OCI-M2 (cell line): ENCODE results near the gene NPSR1.
"Not testable (repeated sequence)": the region's sequence is repeated elsewhere in the genome, so short reads cannot be mapped to it uniquely, and the experiment has no call there.

ENCODE experiments used
- DNase-seq: peaks from one replicate; lab custom pipeline; 2025; ENCODE audit not compliant: unreplicated experiment; lab: John Stamatoyannopoulos, UW

The NPSR1 gene

DNA sequence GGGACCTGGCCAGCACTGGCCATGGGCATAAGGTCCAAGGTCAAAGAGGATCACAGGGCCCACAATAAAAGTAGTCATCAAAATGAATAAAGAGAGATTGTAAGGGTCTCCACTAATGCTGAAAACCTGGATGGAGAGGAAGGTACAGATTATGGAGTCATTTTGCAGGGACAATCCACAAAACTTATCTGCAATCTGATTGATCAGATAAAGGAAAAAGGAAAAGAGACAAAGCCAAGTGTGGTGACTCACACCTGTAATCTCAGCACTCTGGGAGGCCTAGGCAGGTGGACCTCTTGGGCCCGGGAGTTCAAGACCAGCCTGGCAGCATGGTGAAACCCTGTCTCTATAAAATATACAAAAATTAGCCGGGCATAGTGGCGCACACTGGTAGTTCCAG is 174.0 kb downstream of the NPSR1 start:
- no peak for DNase-seq

DNA sequence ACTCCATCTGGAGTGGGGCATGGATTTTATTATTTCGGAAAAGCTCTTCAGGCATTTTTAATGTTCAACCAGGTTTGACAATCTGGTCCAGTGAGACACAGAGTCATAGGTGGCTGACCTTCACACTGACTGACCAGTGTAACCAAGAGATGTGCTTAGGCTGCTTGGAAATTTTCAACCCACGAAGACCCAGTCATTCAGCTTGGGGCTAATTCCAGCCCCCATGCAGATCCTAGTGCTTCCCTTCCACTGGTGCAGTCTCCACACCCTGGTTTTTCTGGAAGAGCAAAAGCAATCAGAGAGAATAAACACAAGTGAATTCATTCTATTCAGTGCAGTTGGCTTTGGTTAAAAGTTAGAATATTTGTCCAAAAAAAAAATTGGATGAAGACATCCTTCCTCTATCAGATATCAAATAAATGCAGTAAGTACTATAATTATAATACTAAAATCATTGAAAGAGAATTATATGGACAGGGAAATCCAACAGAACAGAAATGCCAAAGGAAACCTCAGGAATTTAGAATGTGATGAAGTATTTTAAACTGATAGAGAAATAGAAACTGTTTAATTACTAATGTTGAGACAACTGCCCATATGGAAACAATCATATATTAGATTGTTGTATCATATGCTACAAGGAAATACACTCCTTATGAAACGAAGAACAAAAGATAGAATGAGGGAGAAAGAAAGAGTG is 178.0 kb downstream of the NPSR1 start:
- DNase-seq, result no peak

DNA sequence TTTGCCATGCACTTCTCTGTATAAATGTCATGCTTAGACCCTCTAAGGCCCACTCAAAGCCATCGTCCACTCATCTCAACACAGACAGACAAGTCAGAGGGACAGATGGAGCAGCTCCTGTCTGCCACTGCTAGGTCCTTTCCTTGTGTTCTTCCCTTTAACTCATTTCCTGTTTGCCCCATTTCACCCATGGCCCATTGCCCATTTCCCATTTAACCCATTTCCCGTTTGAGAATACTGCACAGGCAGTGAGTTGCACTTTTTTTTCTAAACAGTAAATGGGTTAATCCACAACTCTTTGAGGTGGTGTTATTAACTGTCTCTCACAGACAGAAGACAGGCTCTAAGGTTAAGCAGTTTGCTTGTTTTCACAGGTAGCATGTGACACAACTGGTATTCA is 179.3 kb downstream of the NPSR1 start:
- DNase-seq, result no peak

DNA sequence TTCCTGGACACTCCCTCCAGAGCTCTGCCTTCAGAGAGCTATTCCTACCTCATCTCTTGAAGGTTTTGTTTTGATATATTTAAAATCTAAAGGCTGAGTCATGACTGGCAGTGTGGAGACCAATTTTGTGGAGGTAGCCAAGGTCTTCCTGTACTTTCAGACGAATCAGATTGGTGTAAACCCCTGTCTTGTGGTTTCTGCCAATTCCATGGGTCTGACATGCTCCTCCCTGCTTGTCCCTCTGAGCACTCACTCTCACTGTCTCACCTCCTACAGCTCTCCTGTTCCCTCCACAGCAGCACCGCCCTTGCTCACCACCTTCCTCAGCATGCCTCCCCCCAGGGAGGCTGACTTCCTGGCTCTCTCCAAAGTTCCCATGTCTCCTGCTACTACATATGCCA is 179.8 kb downstream of the NPSR1 start:
- DNase-seq, result no peak

DNA sequence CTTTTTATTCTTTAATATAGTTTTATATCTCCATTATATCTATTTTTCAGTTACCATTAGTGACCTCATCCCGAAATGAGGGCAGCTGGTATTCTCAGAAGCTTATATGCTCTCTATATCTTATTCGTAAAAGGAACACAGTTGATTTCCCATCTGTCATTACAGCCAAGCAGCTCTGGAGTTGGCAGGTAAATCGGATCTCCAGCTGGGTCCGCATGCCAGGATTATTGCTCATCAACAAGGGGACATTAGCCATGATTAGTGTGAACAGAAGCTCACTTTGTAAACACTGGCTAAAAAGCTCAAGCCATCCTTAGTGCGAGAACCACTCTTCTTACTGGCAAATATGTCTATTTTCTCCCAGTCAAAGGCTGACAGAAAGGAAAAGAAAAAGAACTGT is 180.3 kb downstream of the NPSR1 start:
- DNase-seq, result no peak

DNA sequence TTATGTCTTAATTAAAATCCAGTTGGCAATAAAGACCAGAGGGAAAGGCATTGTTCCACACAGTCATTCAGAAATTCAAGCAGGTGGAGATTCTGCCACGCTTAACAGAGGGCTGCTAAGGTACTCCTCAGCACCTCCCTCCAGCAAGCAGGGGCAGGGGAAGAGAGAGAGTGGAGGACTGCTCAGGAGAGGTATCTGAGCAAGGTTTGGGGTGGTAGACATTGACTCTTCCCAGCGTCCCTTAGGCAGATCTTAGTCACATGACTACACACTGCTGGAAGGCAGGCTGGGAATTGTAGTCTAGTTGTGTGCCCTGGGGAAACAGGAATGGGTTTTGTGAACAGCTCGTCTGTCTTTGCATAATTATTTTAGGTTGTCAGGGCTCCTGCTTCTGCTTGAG is 181.6 kb downstream of the NPSR1 start:
- no peak for DNase-seq

DNA sequence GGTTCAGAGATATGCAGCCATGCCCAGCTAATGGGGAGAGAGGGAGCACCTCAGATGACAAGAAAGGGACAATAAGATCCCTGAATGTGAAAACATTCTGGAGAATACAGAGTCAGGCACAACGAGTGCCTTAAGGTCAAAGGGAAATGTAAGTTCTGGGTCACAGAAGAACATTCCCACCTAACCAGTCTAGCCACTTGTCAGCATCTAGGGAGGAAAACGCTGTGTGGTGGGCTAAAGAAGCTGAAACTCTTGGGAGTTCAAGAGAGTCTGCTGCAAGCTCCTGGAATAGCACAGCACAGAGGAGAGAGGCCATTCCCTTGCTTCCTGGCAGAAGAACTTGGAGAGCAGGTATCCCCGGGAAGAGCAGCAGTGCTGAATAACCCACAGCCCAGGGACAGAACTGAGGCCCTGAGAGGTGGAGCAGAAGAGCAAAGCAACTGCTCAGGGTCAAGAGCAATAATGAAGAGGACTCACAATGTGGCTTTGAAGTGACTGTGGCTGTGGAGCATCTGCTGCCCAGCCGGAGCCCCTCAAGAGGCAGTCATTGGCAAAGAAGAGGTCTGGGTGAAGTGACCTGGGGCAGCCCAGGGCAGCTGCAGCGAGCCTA is 182.3 kb downstream of the NPSR1 start:
- no peak for DNase-seq

DNA sequence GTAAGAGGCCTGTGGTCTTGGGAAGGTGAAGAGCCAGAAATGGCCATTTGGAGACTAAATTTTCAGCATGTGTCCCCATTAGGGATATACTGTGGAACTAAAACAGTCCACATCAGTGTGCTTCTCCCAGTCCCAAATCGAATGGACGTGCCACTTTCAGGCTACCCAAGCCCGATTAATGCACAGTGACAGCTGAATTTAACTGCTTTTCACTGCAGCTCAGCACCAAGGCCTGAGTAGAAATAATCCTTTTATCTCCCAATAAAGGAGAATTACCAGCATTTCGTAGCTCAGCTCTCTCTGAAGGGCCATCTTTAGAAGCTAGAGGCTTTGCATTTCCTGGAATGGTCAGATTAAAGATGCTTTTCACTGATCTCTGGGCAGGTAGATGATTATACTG is 183.3 kb downstream of the NPSR1 start:
- DNase-seq, result no peak

DNA sequence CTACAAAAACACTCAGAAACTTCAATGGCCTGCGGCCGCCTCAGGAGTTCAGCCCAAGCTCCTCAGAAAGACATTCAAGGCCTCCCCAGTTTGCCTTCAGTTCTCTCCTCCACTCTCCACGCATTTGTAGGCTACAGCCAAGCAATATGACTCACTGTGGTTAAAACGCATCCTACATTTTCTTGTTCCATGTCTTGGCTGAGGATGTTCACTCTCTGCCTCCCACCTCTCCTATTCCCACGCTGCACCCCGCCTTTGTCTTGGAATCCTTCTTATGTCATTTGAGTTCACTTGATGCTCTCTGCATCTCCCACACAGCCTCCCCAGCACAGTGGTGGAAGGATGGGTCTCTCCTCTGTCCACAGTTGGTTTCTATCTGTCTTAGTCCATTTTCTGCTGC is 184.8 kb downstream of the NPSR1 start:
- DNase-seq, result no peak

DNA sequence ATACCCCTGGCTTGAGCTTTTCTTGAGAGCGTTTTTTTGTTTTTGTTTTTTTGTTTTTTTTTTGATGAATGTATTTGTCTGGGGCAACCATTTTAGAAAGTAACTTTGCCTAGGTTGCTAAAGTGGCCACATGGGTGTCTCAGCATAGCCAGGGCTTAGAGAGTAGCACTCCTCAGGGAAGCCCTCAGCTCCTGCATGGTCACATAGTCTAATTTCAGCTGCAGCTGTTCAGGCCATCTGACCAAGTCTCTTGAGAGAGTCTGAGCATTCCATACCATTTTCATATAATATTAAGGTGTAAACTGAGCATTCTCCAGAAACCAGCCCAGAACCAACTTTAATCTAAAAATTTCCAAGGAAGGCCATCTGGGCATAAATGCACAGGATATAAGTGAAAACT is 186.4 kb downstream of the NPSR1 start:
- DNase-seq, result no peak

DNA sequence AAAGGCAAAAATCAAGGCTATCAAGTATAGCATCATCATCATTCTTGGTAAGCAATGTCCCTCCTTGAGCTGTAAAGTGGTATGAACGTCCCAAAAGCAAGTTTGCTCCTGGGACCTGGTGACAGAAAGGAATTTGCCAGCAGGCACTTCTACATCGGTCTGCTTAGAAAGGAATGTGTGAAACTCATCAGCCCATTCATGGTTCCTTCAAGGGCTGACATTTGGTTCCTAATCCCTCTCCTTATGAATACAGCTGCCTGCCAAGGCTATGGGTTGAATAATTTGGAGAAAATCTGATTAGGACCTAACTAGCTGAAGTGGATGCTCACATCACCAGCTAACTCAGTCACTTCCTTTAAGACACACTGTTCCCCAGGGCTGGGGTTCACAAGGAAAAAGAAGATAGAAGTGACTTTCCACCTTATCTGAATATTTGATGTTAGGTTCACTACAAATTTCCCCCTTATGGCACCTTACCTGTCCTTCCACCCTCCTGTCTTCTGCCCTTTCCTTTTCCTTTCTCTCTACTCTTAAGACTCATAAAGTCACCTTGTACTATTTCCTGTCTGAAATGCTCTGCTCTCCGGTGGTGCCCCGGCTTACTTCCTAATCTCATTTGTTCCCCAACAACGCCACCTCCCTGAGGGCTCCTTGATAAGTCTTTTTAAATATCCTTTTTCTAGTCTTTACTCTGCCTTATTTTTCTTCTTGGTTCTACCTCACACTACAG is 187.1 kb downstream of the NPSR1 start:
- DNase-seq, result no peak

DNA sequence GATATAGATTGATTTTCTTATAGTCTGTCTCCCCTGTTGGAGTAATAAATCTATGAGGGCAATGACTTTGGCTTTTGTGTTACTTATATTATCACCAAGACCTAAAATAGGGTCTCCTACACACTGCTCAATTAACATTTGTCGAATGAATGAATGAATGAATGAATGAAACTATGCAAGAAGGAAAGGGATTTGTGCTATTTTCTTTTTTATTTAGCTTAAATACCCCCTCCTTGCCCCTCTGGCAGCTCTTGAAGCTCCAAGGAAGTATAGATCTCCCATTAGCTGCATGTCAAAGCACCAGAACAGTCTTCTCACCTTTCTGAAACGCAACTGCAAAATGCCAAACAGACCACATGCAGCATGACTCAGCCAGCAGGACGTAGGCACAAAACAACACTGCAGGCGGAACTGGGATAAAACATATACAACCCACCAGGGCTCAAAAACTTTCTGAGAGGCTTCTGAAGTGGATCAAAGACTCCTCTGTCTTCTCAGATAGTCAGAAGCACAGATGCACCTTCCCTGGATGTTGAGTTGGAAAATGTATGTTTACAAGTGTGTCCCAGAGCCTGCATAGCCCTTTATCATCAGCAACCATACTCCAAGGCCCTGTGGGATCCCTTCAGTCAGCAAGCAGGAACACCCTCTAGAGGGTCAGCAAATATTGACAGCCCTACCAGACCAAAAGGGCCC is 187.8 kb downstream of the NPSR1 start:
- DNase-seq, result no peak

DNA sequence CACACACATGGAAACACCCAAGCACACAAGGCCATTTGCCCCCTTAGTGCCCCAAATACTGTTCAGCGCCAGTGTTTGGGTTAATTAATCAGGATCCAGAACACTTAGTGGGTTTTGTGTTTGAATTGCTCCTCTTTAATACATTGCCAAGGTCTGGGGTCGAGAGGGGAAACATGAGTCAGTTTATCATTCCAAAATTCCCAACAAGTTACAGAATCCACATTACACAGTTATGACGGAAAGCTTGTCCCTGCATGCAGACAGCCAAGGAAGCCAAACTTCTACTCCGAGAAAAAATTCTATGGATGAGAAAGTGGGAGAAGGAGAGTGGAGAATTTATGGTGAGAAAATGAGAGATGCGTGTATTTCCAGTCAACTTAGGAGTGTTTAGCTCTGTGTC is 189.0 kb downstream of the NPSR1 start:
- DNase-seq, result no peak

DNA sequence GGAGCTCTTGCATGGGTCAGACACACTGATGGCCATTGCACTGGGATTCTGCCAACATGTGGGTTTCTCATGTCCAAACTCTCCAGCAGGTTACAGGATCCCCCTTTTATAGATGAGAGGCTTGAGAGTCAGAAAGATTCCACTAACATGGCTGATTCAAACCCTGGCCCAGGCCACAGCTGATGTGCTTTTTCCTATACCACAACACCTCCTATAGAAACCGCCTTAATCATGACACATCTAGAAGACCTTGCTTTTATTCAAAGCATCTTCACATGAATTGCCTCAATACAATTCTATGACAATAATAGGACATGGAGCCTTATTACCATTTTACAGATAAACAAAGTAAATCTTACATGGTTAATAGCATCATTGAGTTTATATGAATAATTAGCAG is 190.7 kb downstream of the NPSR1 start:
- no peak for DNase-seq

DNA sequence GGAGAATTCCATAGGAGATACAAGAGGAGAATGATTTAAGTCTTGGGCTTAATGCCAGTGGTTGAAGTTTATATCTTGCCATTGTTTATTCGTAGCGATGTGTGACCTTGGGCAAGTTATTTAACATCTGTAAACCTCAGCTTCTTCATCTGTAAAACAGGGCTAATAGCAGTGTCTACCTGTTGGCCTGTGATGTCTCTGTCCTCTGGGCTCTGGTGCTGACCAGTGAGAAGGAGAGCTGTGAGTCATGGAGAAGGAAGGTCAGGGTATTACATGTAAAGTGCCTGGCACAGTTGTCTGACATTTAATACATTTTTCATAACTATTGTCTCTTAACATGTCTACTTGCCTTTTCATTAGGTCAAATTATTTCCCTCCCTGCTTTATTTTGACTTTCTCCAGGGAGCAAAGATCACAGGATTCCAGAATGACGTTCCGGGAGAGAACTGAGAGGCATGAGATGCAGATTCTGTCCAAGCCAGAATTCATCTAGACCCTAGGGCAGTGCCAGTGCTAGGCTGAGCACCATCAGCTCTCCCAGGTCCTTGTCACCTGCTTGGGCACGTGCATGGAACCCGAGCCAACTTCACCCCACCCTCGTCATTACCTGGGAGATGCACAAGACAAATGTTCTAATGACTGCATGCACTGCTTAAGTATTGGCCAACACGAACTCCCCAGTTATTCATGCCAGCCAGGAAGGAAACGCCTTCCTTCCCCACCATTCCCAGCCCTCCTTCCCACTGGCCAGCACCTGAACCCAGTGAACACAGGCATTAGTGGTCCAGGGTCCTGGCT is 191.3 kb downstream of the NPSR1 start:
- DNase-seq, result no peak

DNA sequence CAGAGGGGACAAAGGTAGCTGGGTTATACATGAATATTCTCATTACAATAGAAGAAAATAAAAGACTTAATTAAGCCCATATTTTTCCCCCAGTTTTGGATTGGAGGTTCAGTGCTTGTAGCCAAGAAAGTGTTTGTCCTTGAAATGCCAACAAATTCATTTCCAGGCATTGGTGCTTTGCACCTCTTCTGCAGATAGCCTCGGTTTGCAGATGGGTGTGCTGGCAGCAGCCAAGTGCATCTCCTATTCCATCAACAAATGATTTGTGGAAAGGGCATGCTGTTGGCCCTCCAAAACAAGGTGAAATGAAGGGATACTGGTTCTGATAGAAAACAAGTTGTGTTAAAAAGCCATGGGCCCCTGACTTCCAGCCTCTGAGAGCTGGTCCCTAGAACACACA is 192.0 kb downstream of the NPSR1 start:
- DNase-seq, result no peak

DNA sequence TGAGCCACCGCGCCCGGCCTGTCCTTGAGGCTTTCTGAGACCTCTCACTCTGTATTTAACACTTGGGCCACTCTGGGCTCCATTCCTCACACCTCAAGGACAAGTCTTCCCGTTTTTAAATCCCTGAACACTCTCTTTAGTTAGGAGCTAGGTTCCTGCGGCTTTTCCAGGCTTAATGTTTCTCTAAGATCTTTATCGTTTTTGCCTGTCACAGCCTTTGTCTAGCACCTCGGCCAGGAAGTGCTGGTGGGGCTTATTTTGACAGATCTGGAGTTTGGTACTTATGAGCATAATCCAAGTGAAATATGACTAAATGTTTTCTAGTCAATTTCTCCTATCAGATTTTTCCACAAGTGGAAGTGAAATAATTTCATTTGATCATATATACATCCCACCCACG is 192.7 kb downstream of the NPSR1 start:
- DNase-seq, result no peak

DNA sequence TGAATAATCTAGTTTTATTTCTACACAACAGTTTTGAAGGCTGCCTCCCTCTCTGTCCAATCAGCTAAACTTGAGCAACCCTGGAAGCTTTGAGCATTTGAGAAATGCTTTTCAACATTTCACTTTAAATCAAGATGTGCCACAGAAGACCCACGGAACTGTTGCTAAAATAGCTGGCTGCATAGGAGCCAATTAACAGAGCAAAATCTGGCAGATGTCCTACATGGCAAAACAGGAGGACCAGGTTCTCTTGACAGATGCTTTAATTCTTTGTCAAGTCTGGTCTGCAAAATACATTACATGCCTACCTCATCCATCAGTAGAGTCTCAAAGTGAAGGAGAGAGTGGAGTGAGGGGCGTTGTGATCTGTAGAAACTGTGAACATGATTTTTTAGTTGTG is 193.4 kb downstream of the NPSR1 start:
- DNase-seq, result no peak

DNA sequence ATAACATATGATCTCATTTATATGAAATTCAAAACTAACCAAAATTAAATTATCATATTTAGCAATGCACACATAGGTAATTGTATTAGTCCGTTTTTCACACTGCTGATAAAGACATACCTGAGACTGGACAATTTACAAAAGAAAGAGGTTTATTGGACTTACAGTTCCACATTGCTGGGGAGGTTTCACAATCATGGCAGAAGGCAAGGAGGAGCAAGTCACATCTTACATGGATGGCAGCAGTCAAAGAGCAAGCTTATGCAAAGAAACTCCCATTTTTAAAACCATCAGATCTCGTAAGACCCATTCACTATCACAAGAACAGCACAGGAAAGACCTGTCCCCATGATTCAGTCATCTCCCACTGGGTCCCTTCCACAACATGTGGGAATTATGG is 200.4 kb downstream of the NPSR1 start:
- DNase-seq, result not testable (repeated sequence)

DNA sequence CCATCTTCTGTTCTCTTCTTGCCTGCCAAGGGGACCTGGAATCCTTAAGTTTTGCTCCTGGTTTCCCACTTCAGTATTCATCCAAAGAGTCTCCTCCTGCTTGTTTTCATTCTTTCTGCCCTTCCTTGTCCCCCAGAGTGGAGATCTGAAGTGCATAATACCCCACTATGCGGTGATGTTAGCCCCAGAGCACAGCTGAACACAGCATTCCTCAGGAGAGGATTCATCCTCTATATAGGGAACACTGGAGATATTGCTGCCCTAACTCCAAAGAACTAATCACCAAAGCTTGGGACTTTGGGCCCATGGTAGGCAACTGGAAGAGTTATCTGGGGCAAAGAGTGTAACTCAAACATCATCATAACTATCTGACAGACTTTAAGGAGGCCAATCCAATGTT is 201.3 kb downstream of the NPSR1 start:
- not testable (repeated sequence) for DNase-seq

DNA sequence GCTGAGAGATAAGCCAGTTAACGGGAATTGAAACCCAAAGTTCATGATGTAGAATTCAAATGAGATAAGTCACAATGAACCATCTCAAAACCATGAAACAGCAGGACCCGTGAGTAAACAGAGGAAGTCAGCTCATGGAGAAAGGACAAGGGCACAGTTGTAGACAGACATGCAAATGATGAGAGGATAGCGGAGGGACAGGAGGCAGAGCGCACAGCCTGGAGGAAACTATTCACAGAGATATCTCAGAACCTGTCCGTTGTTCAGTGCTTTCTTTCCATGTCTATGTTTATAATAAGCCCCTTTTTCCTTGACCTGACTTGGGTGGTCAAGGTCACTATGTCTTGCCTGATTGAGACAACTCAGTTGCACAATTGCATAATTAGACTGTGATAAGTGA is 208.2 kb downstream of the NPSR1 start:
- DNase-seq, result not testable (repeated sequence)
